ENCODE measurements around the gene HIF1A.

HIF1A gene

DNA sequence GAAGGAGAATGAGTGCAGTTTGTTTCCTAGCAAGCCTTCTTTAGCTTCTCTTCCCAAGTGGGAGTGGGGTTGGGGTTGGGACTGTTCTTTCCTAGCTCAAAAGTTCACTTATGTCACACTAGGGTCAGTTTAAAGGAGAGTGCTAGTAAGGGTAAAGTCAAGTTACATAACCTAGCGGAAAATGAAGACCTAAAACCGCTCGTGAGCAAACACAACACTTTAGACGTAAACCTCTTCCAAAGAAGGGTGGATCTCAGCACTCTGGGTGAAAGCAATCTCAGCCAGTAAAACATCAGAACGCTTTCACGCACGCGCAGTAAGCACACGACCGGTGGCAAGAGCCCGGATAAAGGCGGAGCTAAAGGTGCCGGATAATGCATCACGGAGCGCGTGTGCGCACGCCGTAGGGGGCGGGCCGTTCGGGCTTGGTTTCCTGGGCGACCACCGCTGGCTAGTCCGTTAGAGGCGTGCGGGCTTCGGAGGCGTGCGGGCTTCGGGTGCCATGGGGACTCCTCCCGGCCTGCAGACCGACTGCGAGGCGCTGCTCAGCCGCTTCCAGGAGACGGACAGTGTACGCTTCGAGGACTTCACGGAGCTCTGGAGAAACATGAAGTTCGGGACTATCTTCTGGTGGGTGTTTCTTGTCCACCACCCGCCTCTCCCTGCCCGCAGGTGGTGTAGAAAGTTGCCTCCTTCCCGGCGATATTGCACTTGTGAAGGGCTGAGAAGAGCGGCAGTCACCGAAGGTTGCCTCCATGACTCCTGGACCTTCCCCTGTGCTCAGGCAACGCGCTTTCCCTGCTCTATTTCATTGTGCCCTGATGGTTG lies 66.9 kb downstream of the HIF1A start, which contains the start of gene SNAPC1:
Gene SNAPC1 (plus strand): TSS at position 462 of the 828 bp plus-strand sequence. CDS start 41 bp downstream, at position 503.
- Histone ChIP-seq H3K4me3 (peak within 1 kb of the TSS; percentile 60 to 89 (median 71)), H3K27ac (peak within 1 kb of the TSS in 20 of 21 experiments; percentile 65 to 95 (median 88))

DNA sequence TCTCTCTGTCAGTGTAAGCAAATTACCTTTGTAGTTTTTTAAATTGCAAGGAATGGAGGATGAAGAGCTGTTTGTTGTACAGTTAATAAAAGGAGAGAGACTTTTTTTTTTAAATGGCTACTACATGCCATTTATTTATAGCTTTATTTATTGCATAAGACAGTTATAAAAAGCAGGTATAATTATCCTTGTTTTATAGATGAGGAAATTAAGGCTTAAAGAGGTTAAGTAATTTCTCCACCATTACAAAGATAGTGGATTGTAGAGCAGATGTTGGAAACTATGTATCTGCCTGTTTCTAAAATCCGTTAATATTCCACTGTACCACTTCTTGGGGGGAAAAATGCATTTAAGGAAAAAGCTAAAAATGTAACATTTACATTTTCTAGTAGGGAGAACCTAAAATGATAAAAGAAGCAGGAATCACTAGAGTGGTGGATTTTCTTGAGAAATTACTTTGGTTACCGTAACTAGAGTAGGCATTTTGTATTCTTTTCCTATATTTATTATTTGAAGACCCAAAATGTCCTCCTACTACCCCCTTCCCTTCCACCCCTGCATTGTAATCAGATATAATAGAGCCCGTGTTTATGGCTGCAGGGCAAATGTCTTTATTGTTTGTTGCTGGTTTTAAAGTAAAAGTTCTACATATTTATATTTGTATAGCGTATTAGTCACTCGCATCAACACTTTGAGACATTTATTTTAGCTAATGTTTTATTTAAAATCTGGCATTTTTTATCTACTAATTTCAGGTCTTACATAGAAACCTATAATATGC lies 69.2 kb downstream of the HIF1A start:
- peak overlapping the region in 1 of 21 experiments; percentile 16 for H3K27ac ChIP-seq
- peak overlapping the region in 1 of 7 experiments; percentile 13 for H3K4me3 ChIP-seq

DNA sequence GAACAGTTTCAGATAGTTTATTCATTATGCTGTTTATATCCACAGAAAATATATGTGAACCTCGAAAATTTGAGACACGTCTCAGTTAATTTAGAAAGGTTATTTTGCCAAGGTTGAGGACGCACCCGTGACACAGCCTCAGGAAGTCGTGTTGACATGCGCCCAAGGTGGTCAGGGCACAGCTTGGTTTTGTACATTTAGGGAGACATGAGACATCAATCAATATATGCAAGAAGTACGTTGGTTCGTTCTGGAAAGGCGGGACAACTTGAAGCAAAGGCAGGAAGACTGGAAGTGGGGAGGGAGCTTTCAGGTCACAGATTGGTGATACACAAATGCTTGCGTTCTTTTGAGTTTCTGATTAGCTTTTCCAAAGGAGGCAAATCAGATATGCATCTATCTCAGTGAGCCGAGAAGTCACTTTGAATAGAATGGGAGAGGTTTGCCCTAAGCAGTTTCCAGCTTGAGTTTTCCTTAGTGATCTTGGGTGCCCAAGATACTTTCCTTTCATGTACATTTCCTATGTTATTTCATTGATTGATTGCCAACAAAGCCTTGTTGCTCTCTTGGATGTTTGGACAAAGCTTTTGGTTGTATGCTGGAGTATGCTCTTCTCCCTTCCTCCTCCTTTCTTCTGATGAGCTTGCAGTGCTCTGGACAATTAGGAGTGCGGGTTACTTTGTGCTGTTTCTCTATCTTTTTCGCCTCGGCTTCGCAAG lies 70.1 kb downstream of the HIF1A start:
- peak overlapping the region in 2 of 7 experiments; percentile 0 to 6 for H3K4me3 ChIP-seq
- H3K27ac ChIP-seq = peak overlapping the region in 8 of 21 experiments; percentile 9 to 57 (median 28)

DNA sequence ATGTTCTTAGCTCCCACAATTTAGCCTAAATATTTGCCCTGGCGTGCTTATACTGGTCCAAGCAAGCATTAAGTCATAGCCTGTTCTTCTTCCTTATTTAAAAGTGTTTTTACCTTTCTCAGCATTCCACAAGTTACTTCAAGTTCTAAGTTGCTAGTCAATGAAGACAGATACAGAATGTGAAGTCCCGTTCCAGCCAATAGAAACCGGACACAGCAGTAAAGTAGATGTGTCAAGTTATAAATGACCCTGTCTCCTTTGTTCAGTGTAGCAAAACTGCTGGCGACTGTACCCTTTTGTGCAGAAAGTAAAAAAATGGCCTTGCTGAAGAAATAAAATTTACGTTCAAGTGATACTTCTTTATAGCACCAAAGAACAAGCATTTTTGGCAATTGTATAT lies 70.8 kb downstream of the HIF1A start:
- Histone ChIP-seq H3K4me3 (no peak overlapping the region), H3K27ac (peak overlapping the region in 3 of 21 experiments; percentile 9 to 57 (median 49))

DNA sequence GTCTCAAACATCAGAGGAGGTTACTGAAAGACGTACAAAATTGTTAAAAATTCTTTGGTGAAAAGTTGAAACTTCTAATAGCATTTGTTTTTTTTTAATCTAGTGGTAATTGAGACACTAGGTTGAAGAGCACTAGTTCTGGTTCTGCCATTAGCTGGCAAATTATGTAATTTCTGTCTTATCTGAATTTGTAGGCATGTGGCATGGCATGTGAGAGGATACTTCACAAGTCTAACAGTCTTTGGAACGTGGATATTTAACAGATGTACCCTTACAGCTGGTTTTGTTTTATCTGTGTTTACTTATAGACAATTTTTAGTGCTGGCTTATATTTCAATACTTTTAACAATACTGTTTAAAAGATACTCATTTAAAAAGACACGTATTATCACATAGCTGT lies 72.9 kb downstream of the HIF1A start:
- H3K4me3 ChIP-seq = no peak overlapping the region
- H3K27ac ChIP-seq = no peak overlapping the region

DNA sequence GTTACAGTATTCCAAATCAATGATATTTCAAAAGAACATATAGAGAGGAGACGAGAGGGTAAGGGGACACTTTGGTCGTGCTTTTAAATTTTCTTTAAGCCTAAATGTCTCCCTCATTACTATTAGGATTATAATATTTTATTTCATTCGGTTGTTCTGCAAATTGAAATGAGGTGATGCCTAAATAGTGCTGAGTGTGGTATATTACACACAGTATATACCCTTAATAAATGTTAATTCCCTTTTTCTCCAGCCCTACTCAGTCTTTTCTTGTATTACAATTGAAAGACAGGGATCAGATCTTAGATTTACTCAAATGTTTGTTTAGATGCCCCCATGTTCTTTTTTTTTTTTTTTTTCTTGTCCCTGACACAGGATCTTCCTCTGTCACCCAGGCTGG lies 74.6 kb downstream of the HIF1A start:
- Histone ChIP-seq H3K27ac (no peak overlapping the region), H3K4me3 (no peak overlapping the region)

DNA sequence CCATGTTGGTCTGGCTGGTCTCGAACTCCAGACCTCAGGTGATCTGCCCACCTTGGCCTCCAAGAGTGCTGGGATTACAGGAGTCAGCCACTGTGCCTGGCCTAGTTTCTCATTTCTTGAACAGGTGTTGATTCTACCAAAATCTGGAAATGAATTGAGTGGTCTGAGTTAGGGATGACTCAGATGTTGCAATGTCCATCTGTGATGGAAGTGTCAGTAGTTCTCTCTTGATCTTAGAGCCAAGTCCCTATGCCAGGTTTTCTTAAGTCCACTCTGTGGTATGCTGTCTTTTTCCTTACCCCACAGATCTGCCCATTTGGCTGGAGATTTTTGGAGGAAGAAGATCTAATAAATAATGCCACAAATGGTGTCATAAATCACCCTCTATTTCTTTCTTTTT lies 79.5 kb downstream of the HIF1A start:
- H3K27ac ChIP-seq = no peak overlapping the region
- H3K4me3 ChIP-seq = no peak overlapping the region

DNA sequence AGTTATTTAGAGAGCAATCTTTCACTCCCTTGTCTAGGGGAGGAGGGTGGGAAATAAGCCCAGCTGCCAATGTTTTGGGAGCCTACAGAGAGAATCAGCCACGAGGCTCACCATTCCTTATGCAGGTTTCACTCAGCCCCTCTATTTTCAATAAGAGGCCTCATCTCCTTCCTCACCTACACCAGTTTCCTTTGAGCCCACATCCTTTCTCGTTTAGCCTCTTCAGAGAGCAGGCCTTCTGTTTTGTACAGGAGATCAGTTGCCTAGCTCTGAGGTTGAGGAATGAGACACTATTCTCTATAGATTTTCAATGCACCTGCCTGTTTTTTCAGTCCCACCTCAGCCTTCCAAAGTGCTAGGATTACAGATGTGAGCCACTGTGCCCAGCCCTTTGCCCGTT lies 84.8 kb downstream of the HIF1A start:
- H3K4me3 ChIP-seq = no peak overlapping the region
- no peak overlapping the region for H3K27ac ChIP-seq

DNA sequence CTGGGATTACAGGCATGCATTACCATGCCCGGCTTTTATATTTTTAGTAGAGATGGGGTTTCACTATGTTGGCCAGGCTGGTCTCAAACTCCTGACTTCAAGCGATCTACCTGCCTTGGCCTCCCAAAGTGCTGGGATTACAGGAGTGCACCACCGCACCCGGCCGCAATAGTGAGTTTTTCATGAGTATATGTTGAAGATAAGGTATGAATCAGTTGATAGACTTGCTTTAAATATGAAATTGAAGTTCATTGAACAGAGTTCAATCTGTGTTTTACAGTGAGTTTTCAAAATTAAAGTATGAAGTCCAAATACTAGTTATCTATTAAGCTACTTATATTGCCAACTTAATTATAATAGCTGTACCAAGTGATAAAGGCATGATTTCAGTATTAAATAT lies 102.0 kb downstream of the HIF1A start:
- Histone ChIP-seq H3K27ac (no peak overlapping the region), H3K4me3 (no peak overlapping the region)

Data from skin epidermis (tissue), 12 donors.